Bone marrow (tissue), 2 donors: ENCODE measurements around the gene PRRC2B.

Experiments
- DNase-seq, 2 donors: peaks; one replicate each; lab custom pipeline; 2025; lab: John Stamatoyannopoulos, UW

PRRC2B gene

DNA sequence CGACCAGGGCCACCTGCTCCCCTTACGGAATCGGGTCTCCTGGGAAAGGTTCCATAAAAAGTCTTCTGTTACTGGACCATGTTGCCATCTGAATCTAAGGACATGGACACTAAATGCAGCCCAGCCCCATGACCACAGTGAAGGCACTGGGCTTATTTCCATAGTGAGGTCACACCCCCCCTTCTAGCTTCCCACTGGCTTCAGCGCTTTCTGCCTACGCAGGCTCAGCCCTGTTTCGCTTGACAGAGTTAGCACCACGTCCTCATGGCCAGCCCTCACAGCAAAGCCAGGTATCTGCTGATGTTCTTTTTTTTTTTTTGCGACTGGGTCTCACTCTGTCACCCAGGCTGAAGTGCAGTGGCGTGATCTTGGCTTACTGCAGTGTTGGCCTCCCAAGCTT, 123.0 kb downstream of the PRRC2B start:
- no peak for DNase-seq

DNA sequence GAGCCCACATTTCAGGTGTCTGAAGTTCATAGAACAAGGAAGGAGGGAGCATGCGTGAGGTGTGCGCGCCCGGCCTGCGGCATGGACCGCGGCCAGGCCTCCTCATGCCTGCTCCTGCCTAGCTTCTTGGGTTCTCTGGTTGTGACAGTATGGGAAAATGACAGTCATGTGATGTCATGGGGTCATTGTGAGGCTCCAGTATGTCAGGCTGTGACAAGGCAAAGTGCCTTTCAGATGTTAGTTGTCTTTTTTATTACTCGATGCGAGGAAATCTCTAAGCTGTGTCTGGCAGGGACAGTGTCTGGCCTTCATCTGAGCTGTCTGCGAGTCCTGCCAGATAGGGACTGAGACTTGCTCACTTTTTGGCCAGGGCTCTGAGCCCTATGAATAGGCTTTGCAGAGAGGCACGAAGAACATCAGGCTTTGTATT, 123.9 kb downstream of the PRRC2B start:
- no peak for DNase-seq

- no peak for DNase-seq
Observed at GRCh38 chr9:131518553-131518952, 124.7 kb downstream of the PRRC2B start.

DNA sequence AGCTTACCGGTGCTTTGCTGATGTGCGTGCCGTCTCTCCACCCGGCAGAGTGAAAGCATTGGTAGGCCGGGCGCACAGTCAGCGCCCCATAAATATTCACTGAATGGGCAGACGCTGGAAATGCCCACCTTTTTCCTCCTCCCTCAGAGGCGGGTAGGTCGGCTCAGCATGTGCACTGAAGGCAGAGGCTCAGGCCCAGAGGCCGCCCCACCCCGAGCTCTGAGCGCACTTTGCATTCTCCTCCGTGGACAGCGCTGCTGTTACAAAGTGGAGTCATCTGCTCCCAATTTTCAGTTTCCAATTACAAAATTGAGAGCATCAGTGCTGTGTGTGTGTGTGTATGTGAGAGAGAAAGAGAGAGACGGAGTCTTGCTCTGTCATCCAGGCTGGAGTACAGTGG, 126.6 kb downstream of the PRRC2B start:
- DNase-seq = no peak

DNA sequence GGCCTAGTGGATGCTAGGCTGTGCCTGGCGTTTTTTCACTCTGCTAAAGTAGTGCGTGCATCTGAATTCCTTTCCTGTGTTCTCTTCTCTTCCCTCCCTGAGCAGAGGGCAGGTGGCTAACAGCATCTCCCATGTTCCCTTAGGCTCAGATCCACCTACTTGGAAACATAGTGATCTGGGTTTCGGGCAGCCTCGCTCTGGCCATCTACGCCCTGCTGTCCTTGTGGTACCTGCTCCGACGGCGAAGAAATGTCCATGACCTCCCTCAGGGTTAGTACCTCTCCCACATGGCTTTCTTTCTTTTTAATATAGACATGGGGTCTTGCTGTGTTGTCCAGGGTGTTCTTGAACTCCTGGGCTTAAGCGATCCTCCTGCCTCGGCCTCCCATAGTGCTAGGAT, 127.3 kb downstream of the PRRC2B start:
- DNase-seq = no peak

- DNase-seq = no peak
Observed at GRCh38 chr9:131521822-131522221, 127.9 kb downstream of the PRRC2B start.

DNA sequence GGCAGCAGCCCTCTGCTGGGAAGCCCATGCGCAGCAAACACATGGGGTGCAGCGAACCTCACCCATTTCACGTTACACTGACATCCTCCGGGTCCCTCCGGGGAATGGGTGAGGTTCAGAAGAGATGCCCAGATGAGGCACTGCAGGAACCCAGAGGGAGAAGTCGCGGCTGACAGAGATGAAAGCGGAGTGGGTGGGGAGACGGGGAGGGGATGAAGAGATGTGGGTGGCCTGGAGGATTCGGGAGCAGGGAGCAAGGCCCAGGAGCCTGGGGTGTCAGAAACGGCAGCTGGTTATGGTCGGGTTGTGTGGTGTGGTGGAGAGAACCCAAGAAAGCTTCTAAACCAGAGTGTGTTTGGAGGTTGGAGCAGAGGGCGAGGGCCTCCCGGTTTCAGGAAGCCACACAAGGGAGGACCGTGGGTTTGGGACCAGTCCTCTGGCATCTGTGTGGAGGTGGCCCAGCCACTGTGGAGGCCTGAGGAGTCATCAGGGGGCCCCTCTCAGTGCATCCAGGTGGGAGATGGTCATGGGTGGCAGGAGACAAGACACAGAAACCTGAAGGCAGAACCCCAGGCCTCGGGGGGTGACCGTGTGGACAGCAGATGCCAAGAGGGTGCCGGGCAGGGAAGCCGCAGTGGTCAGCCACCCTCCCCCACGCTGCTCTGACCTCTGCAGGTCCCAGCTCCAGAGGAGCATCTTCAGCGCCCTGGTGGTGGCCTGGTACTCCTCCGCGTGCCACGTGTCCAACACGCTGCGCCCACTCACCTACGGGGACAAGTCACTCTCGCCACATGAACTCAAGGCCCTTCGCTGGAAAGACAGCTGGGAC, 128.6 kb downstream of the PRRC2B start:
- DNase-seq = no peak

GRCh38 chr9:131523086-131523388, 129.2 kb downstream of the PRRC2B start:
- no peak for DNase-seq

- DNase-seq = no peak
Observed at GRCh38 chr9:131523451-131524435, 129.9 kb downstream of the PRRC2B start.

- no peak for DNase-seq
Observed at GRCh38 chr9:131524665-131525315, 130.9 kb downstream of the PRRC2B start.

- DNase-seq = no peak
Observed at GRCh38 chr9:131525643-131526565, 132.0 kb downstream of the PRRC2B start.

DNA sequence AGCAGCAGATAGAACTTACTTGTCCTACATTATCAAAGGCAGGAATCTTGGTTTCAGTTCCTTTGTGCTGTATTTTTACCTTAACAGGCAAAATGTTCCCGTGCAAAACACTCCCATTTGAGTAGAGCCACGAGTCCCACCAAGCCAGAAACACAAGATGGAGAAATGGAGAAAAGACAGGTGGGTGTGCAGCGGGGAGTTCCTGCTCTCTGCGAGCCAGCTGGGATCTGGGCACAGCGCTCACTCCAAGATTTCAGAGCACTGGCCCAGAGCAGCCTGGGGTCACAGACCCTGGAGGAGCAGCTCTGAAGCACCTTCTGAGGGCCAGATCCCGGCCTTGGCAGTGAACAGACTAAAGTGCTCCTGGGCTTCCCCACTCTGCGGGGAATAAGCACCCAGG, 134.3 kb downstream of the PRRC2B start:
- no peak for DNase-seq

GRCh38 chr9:131528886-131529505, 135.1 kb downstream of the PRRC2B start:
- no peak for DNase-seq

- DNase-seq = no peak
Observed at GRCh38 chr9:131529597-131530545, 136.0 kb downstream of the PRRC2B start.

DNA sequence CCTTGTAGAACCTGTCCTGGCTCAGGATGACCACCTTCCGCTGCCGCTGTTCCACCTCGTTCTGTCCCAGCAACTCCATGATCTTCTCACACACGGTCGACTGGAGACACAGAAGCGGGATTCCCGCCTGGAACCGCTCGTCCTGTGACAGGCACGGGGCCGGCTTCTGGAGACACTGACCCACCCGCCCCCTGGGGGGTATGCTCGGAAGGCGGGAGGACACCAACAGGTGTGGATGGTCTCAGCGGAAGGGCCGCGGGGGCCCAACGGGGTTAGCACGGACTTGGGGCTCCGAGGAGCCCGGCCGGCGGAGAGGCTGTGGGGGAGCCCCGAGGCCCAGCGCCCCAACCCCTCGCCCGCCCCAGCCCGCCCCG, 136.6 kb downstream of the PRRC2B start:
- DNase-seq = no peak

DNA sequence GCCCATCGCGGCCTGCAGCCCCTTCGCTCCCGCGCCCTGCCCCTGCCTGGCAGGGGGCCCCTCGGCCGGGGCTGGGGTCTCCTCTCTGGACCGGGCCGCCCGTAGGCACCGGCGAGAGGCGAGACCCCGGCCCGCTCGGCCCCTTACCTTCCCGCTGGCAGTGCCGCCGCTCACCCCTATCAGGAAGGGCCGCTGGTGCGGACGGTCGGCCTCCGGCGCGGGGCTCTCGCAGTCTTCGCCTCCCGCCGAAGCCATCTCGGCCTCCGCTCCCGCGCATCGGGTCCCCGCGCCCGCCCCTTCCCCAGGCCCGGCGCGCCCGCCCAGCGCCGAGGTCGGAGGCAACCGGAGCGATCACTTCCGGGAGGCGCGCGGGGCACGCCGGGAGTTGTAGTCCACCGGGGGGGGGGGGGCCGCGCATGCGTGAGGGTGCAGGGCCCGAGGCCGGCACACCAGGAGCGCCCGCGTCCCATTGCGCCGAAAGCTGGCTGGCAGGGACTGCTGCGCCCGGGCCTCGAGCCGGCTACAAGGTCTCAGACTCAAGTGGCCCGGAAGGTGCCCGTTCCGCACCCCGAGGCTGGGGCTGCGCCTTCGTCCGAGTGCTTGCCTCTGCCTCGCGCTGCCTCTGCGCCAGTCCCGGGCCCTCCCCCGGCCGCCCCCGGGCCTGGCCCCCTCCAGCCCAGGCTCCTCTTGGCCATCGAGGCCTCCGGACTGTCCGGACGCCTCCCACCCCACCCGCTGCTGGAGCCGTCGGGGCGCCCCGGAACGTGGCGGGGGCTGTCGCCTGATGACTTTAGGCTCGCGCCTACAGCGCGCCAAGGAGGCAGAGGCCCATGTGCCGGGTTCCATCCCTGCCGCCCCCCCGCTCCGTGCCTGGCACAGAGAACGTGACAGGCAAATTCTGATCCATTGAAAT, 137.3 kb downstream of the PRRC2B start, which contains the start of gene UCK1:
TSS of gene UCK1 (minus strand) at position 344 of the 913 bp plus-strand sequence. CDS start at position 255, 89 bp downstream.
- peak; percentile 34 to 65 for DNase-seq

DNA sequence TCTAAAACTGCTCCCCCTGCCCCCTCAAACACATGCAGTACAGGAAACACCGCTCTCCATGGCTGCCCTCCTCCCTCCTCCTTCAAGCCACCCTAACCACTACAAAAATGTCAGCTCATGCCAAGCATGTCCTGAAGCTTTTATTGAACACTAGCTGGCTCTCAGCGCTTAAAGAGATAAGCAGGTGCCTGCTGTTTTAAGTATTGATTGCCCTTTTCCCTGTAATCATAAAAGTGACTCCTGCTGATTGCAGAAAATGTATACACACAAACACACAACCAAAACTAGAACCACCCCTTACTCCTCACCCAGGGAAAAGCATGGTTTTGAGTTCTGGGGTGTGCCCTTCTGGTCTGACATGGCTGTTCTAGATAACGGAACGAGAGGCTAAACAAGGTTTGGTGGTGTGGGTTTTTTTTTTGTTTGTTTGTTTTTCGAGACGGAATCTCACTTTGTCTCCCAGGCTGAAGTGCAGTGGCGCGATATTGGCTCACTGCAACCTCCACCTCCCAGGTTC, 140.9 kb downstream of the PRRC2B start:
- peak in 1 of 2 donors; percentile 40 for DNase-seq

DNA sequence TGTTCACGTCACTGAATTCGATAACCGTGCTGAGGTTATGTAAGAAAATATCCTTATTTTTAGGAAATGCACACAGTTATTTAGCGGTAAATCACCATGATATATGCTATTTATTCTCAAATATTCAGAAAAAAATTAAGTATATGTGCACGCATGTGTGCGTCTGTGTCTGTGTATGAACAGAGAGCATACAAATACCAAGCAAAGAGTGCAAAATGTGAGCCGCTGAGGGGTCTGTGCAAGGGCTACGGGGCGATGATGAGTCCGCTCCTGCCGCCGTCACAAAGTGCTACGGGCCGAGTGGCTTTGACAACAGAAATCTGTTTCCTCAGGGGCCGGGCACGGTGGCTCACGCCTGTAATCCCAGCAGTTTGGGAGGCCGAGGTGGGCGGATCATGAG, 144.1 kb downstream of the PRRC2B start:
- no peak for DNase-seq
